ENCODE results near the gene ARHGDIG. TPM values are rescaled to one million over a fixed set of nuclear protein-coding genes. Genes with fewer than 3 reads are reported as not detected.

Gene ARHGDIG
- total RNA-seq, 4 donors from 2014 or later: 1.4 to 3.5 (median 1.8) TPM; not detected in 1

GRCh38 chr16:311725-312124, 31.3 kb downstream of the ARHGDIG start:
- DNase-seq (no peak), ATAC-seq (no peak)
- in situ Hi-C loops (cut with MboI; ENCODE audit: low sequenced_read_pairs in 4 of 4) (no loop called here), intact Hi-C loops (cut with DNase I; ENCODE audit: low total_unique reads) (no loop called here)
- peaks cover 0 to 27% of the 10 kb centered on the region in 2 donors for H3K36me3 ChIP-seq
- no peak overlapping the region for H3K27ac ChIP-seq
- no peak overlapping the region for H3K4me3 ChIP-seq
- no peaks in the 10 kb centered on the region for H3K4me1 ChIP-seq
- no peaks in the 10 kb centered on the region for H3K9me3 ChIP-seq
- H3K27me3 ChIP-seq: no peaks in the 10 kb centered on the region
- TF ChIP-seq POLR2A (IDR thresholded peaks at IDR 0.05) (no peak), CTCF (IDR thresholded peaks at IDR 0.05 in 4 of 5, conservative IDR thresholded peaks at IDR 0.05 in 1 of 5) (no peak)

GRCh38 chr16:314351-314750, 34.0 kb downstream of the ARHGDIG start:
- no peaks in the 10 kb centered on the region for H3K4me1 ChIP-seq

GRCh38 chr16:314795-315299, 34.5 kb downstream of the ARHGDIG start:
- Histone ChIP-seq H3K9me3 (no peaks in the 10 kb centered on the region), H3K27me3 (no peaks in the 10 kb centered on the region), H3K4me3 (no peak overlapping the region), H3K4me1 (no peaks in the 10 kb centered on the region), H3K36me3 (peaks cover 0 to 24% of the 10 kb centered on the region in 2 donors), H3K27ac (no peak overlapping the region)
- ATAC-seq (no peak), DNase-seq (no peak)
- intact Hi-C loops (cut with DNase I; ENCODE audit: low total_unique reads) (no loop called here), in situ Hi-C loops (cut with MboI; ENCODE audit: low sequenced_read_pairs in 4 of 4) (no loop called here)
- TF ChIP-seq CTCF (IDR thresholded peaks at IDR 0.05 in 4 of 5, conservative IDR thresholded peaks at IDR 0.05 in 1 of 5): no peak

More at GRCh38 chr16:314351-314750, 34.0 kb downstream of the ARHGDIG start:
- in situ Hi-C loops (cut with MboI; ENCODE audit: low sequenced_read_pairs in 4 of 4) (no loop called here), intact Hi-C loops (cut with DNase I; ENCODE audit: low total_unique reads) (no loop called here)
- Histone ChIP-seq H3K36me3 (peaks cover 0 to 24% of the 10 kb centered on the region in 2 donors), H3K9me3 (no peaks in the 10 kb centered on the region), H3K27me3 (no peaks in the 10 kb centered on the region), H3K27ac (no peak overlapping the region), H3K4me3 (no peak overlapping the region)
- no peak for TF ChIP-seq CTCF (IDR thresholded peaks at IDR 0.05 in 4 of 5, conservative IDR thresholded peaks at IDR 0.05 in 1 of 5)
- TF ChIP-seq POLR2A (IDR thresholded peaks at IDR 0.05): no peak
- DNase-seq (no peak), ATAC-seq (no peak)

GRCh38 chr16:316741-317464, 36.5 kb downstream of the ARHGDIG start:
- no peak for DNase-seq
- H3K27me3 ChIP-seq: no peaks in the 10 kb centered on the region
- H3K36me3 ChIP-seq: peaks cover 0 to 24% of the 10 kb centered on the region in 2 donors
- ATAC-seq: no peak
- in situ Hi-C loops (cut with MboI; ENCODE audit: low sequenced_read_pairs in 4 of 4): no loop called here
- H3K4me3 ChIP-seq: no peak overlapping the region
- no peaks in the 10 kb centered on the region for H3K9me3 ChIP-seq
- no peaks in the 10 kb centered on the region for H3K4me1 ChIP-seq
- no peak overlapping the region for H3K27ac ChIP-seq
- no peak for TF ChIP-seq CTCF (IDR thresholded peaks at IDR 0.05 in 4 of 5, conservative IDR thresholded peaks at IDR 0.05 in 1 of 5)
- intact Hi-C loops (cut with DNase I; ENCODE audit: low total_unique reads): no loop called here

All from gastrocnemius medialis (tissue), 4 donors.